Activated CD8-positive, alpha-beta memory T cell treated with anti-CD3 and anti-CD28 coated beads for 48 hours (primary cell): ENCODE results near the gene DLK2.
"Not testable (repeated sequence)": the region's sequence is repeated elsewhere in the genome, so short reads cannot be mapped to it uniquely, and the experiment has no call there.

Experiments used
- DNase-seq, 3 experiments: peaks; one replicate each; pipeline ENCODE4 v3.0.0-alpha.2; 2020; ENCODE audit warnings: low read depth in 2 of 3, low spot score in 2 of 3

The DLK2 gene

GRCh38 chr6:43488667-43489276 lies 33.4 kb upstream of the DLK2 start:
- DNase-seq, result no peak

- no peak for DNase-seq
Measured at GRCh38 chr6:43481591-43482236, 26.4 kb upstream of the DLK2 start.

DNA sequence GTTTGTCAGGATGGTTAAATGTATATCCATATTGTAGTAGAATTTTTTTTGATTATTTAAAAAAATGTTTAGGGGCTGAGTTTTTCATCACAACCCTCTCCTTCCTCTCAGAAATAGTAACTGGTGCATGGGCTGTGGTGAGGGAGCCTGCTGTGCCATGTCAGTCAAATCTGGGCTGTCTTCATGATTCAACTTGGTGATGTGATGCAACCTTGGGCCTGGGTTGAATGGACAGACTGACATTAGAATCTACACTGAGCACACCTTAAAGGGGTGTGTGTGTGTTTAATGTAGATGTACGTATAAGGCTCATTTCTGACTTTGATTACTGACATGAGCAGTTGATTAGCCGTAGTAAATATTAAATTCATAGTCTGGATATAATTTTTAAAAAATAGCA lies 25.7 kb upstream of the DLK2 start:
- DNase-seq, result no peak

DNA sequence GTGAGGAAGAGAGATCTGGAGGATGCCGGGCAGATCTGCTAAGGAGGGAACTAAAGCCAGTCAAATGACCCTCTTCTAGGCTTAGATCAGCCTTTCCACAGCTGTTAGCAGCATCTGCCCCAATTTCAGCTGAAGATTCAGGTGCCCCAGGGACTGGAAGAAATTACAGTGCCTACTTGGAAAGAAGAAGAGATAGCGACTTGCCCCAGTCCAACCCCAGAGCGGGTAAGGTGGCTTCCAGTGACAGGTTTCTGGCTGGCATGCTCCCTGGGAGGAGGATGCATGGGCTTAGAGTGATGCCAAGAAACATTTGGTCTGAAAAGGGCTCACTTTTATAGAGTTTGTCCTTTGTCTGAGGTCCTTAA lies 22.6 kb upstream of the DLK2 start:
- DNase-seq, result no peak

- peak; percentile 92 to 96 (median 95) for DNase-seq
Measured at GRCh38 chr6:43477235-43478007, 22.1 kb upstream of the DLK2 start, which contains the start of gene TJAP1. Gene TJAP1, plus strand, starts transcription at chr6:43477570. Its CDS starts 21,432 bp downstream, at chr6:43499002.

- no peak for DNase-seq
Measured at GRCh38 chr6:43476746-43477145, 21.4 kb upstream of the DLK2 start.

DNA sequence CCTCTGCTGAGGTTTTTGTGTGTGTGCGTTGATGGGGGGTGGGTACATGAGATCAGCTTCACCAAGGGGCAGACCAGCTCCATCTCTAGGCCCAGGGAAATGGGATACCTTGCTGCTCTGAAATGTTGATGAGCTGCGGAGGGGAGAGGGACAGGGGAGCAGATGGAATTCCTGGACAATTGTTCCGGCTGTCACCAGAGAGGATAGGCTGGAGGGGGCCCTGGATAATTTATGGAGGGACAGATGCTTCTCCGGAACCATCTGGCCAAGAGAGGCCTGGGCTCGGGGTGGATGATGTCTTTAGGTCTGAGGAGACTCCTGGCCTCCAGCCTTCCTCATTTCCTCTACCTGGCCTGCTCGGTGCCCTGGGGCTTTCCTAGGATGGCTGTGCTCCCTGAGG lies 20.2 kb upstream of the DLK2 start:
- no peak for DNase-seq

GRCh38 chr6:43472515-43472914 lies 17.2 kb upstream of the DLK2 start:
- no peak for DNase-seq

DNA sequence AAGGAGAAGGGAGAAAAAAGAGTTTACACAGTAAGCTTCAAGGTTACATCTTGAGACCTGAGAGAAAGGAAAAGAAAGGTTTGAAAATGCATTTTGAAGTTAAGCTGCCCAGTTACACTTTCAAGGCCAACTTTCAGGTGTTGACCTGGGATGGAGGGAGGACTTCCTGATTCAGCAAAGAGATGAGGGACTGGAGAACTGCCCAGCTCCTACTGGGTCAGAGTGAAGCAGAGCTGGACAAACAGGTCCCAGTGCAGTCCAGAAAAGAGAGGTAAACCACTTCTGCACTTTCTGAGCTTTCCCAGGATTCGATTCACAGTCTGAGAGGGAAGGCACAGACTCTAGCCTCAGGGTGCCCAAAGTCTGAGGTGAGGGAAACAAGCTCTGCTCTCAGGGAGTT lies 16.1 kb upstream of the DLK2 start:
- DNase-seq, result no peak

DNA sequence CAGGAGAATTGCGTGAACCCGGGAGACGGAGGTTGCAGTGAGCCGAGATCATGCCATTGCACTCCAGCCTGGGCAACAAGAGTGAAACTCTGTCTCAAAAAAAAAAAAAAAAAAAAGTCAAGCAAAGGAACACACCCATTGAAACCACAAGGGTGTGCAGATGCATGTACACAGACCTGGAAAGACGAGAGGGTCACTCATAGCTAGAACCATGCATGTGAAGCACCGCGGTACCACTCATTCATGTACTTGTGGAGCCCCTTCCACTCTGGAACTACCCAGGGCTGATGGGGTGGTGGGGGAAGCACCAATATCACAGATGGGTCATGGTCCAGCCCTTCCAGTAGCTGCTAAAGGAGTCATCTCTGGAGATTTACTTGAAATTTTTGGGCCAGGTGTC lies 14.6 kb upstream of the DLK2 start:
- no peak for DNase-seq

DNA sequence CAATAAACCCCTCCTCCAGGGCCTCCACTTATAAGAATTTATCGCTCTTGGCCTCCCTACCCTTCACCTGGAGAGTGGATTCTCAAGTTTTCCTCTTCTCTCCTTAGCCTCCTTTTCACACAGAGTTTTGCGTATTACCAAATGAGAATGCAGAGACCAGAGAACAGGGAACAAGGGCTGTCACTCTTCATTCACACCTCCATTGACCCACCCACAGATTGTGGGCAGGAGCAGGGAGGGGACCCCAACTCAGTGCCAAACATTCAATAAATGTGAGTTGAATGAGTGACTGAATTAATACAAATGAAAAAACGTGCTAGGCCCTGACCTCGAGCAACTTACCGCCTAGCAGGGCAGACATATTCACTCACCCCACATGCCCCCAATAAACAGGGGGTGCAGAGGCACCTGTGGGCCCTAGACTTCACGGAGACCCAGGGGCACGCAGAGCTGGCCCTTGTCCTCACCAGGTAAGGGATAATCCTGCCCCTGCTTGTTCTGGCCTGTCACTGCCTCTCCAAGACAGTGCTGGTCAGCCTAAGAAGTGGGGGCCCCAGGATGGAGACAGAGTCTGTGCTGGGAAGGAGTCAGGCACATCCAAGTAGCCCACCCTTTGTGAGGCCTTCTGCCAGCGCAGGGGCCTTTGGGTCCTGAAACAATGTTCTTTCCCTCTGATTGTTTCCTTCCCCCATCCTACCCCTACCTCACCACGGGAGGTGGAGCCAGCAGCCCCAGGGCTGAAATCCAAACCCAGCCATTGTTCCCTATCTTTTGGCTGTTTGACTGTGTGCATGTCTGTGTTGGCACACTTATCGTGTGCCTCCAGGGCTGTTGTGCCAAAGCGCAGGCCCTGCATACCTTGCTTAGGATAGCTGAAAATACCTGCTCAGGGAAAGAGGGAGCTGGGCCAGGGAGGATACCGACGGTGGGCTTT lies 13.7 kb upstream of the DLK2 start:
- DNase-seq, result no peak

- no peak for DNase-seq
Measured at GRCh38 chr6:43468240-43468639, 12.9 kb upstream of the DLK2 start.

- DNase-seq, result no peak
Measured at GRCh38 chr6:43467752-43468151, 12.4 kb upstream of the DLK2 start.

DNA sequence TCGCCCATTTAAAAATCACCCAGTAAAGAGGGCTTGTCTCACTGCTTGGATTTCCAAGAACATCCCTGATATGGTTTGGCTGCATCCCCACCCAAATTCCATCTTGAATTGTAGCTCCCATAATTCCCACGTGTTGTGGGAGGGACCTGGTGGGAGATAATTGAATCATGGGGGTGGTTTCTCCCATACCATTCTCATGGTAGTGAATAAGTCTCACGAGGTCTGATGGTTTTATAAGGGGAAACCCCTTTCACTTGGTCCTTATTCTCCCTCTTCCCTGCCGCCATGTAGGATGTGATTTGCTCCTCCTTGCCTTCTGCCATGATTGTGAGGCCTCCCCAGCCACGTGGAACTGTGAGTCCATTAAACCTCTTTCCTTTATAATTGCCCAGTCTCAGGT lies 11.9 kb upstream of the DLK2 start:
- not testable (repeated sequence) for DNase-seq

- no peak for DNase-seq
Measured at GRCh38 chr6:43465948-43466347, 10.6 kb upstream of the DLK2 start.

DNA sequence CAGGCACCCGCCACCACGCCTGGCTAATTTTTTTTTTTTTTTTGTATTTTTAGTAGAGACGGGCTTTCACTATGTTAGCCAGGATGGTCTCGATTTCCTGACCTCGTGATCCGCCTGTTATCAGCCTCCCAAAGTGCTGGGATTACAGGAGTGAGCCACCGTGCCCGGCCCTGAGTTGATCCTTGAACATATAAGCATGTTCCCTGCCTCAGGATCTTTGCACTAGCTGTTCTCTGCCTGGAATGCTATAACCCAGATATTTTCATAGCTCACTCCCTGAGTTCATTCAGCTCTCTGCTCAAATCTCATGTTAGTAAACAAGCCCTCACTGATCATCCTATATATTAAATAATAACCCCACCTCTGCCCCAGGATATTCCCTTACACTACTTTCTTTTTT lies 9.0 kb upstream of the DLK2 start:
- no peak for DNase-seq

DNA sequence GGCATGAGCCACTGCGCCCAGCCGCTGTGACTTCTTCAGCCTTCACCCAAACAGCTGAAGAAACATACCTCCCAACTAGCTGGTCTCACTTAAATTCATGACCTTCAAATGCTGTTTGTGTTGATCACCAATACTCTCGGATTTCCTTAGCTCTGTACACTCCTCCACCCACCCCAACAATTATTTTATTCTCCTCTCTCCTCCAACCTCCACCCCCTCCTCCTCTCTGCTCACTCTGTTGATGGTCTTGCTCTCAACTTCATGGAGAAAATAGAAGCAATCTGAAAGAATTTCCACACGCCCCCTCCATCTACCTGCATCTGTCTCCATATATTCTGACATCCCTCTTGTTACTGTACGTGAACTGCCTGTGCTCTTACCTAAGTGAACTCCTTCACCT lies 6.6 kb upstream of the DLK2 start:
- no peak for DNase-seq

DNA sequence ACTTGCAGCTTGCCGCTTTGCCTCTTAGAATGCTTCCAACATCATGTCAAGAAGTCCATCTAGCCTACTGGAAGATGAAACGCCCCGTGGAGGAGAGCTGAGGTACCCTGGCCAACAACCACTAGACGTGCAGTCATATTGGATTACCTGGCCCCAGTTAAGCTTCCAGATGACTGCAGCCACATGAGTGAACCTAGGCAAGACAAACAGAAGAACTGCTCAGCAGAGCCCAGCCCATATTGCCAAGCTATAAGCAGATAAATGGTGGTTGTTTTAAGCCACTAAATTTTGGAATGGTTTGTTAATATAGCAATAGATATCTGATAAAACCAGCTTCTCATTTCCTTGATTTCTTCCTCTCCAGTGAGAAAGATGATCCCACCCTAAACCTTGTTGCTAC lies 4.7 kb upstream of the DLK2 start:
- DNase-seq, result no peak

DNA sequence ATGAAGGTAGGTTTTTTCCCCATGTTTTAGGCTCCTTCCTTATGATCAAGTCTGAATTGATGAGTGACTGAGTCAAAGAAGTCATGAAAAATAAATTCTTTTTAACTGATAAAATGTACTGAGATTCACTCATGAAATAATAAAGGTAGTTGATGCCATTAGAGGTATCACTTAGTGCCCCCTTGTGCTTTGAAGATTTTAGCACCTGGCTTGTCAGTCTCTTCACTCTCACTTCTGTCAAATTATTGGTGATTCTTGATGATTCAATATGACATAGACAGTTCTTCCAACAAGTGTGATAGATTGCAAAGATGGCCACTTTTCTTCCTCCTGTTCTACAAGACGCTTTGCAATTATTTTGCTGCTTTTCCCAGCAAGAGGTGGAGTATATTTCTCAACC lies 4.2 kb upstream of the DLK2 start:
- DNase-seq, result no peak

- DNase-seq, result not testable (repeated sequence)
Measured at GRCh38 chr6:43458154-43458553, 2.8 kb upstream of the DLK2 start.

- DNase-seq, result no peak
Measured at GRCh38 chr6:43457643-43458042, 2.3 kb upstream of the DLK2 start.
